ENCODE data around the gene OR6V1.
"Not testable (repeated sequence)": the region's sequence is repeated elsewhere in the genome, so short reads cannot be mapped to it uniquely, and the experiment has no call there.

OR6V1 gene

DNA sequence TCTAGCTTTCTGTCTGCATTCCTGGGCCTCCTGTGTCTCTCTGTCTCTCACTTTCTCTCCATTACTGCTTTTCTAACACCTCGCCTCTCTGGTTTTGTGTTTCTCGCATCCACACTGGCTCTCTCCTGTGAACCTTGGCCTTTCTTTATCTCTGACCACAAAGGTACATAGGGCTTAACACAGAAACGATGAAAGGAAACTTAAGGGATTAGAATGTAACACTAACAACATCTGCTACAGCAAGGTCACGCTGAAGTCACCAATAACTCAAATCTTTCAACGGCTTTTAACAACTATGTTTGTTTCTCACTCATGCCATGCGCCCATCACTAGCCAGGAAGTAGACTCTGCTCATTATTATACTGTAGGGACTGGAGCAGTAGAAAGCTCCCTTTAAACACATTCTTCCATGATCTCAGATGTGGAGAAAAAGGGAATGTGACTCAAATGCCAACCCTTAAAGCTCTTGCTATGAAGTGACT lies 9.3 kb upstream of the OR6V1 start:
- DNase-seq (ENCODE audit: low read depth): no peak

DNA sequence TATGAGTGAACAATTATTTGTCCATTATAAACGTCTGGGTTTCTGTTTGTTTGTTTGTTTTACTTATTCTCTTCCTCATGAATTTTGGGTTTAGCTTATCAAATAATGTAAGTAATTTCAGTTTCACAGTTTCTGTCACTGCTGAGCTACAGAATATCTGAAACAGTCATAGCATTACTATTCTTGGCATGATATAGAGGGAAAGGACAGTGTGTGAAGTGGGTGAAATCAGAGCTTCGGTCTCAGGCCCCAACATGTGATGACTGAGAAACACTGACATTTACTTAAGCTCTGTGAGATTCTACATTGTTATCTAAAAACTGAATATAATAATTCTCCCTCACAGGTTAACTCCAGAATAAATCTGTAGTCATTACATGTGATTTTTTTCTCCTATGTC lies 8.8 kb upstream of the OR6V1 start:
- no peak for DNase-seq (ENCODE audit: low read depth)

DNA sequence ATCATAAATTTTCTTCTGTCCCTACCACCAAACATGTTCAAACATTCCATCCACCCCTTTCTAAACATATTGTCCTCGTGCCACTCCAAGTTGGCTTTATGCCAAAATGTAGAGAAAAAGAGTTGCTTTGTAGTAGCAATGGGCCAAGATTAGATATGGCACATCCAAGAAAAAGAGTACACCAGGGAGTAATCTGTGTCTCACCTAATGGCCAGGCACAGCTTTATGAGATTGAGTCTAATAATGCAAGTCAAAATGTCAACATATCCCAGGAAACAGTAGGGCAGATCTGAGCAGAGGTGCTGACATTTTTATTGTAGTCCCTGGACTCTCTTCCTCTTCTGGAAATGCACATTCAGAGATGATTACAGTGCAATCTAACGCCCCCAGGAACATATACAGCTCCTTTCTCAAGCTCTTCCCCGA lies 5.7 kb upstream of the OR6V1 start:
- no peak for DNase-seq (ENCODE audit: low read depth)

DNA sequence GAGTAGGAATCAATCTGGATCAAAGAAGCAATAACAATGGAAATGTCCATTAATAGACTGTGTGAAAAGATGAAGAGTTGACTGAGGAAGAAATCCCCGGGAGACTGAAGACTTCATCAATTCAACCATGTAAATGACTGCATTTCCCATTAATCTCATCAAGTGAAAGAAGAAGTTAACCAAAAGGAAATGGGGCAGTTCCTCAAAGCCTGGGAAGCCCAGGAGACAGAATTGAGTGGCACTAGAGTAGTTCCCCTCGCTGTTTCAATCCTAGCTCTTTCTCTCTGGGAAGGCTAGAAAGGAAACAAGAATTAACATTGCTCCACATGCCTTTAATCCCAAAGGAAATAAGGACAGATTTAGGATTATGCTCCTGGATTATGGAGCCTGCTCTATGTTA lies 4.8 kb upstream of the OR6V1 start:
- DNase-seq (ENCODE audit: low read depth): no peak

DNA sequence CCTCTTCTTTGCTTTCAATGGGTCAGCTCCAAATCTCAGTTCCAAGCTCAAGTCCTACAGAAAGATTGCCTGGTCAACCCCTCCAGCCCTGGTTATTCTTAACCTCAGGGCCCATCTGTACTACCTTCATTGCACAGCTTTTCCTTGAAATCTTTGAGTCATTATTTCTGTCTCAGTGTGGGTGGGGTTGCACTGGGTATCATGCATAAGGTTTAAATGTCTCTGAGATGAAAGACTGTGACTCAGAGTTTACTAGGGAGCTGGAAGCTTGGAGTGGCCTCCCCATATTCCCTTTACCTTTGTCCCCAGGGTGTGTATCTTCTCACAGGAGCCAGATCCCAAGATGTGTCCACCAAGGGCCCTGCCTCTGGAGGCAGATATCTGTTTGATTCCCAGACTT lies 3.3 kb upstream of the OR6V1 start:
- no peak for DNase-seq (ENCODE audit: low read depth)

DNA sequence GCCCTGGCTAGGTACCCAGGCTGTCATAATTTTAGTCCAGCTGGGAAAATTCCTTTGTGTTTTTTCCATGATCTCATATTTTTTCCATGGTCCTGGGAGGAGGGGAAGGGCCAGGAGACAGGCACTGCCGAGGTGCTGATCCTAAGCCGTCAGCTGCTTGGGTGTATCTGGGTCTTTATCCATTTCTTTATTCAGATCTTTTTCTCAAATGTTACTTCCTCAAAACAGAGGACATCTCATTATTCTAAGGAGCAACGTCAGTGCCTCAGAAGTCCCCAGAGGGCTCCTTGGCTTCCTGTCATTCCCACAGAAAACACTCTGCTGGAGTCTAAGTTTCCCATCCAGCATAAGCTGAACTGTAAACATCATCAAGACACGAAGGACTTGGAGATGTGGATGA lies 2.8 kb upstream of the OR6V1 start:
- no peak for DNase-seq (ENCODE audit: low read depth)

DNA sequence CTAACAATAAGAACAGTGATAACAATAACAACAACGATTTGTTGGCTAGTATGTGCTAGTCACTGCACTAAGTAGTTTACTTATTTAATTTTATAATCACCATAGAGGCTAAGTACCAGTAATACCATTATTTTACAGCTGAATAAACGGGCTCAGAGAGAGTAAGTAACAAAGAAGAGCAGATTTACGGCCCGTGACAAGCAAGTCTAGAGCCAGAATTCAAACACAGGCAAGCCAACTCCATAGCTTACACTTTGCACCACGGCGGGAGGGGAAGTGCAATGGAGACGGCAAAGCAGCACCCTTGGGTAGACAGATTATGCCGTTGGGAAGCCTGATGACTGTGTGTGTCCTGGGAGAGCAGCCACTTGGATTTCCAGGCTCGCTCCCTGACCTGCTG lies 1.2 kb upstream of the OR6V1 start:
- no peak for DNase-seq (ENCODE audit: low read depth)

DNA sequence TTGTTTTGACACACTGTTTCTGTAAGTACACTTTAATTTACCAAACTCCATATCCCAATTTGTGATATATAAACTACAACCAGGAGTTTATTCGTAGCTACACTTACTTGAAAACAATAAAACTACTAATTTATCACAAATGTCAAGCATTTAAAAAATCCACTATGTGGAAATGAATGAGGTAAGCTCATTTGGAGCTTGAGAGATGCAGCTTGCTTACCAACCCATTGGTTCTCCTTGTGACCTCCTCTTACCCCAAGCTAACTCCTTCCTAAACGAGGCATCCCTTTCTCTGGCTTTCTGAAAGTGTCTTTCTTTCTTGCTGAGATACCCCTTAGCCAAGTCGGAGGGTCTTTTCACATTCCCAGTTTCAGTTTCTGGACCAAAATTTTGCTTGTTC lies 2.5 kb downstream of the OR6V1 start:
- no peak for DNase-seq (ENCODE audit: low read depth)

DNA sequence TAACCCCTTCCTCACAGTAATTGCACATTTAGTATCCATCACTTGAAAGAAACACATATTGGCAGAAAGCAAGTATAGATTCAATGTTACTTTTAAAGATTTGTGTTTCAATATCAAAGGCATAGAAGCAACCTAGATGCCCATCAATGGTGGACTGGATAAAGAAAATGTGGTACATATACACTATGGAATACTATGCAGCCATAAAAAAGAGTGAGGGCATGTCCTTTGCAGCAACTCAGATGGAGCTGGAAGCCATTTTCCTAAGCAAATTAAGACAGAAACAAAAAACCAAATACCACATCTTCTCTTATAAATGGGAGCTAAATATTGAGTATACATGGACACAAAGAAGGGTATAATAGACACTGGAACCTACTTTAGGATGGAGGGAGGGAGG lies 3.6 kb downstream of the OR6V1 start:
- no peak for DNase-seq (ENCODE audit: low read depth)

DNA sequence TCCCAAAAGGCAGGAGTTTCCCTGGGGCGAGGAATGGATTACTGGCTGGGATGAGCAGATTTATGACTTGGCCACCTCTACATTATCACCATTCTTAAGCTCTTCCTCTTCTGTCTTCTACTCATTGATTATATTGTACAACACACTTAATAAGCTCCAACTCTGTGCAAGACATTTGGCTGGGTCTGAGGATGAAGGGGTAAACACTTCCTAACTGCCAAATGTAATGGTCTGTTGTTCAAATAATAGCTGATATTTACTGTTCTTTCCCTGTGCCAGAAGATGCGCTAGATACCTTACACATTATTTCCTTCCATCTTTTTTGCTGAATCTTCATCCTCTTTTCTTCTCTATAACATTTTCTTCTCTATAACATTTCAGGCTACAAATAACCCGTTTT lies 11.6 kb downstream of the OR6V1 start:
- no peak for DNase-seq (ENCODE audit: low read depth)

DNA sequence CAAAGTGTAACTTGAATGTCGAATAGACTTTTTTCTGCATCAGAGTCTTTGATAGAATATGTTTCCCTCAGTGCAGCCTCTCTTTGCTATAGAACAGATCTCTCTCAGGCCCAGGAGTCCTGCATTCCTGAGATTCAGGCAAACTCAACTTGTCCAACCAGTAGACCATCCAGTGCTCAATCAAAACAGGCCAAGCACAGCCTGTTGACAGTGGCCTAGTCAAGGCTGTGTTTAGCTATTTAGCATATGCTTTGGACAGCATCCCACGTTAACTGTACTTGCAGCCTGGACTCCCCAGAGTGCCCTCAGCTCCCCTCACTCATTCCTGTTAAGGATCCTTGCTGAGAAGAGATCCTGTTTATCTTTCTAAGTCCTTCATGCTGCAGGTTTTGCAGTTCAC lies 16.3 kb downstream of the OR6V1 start:
- no peak for DNase-seq (ENCODE audit: low read depth)

DNA sequence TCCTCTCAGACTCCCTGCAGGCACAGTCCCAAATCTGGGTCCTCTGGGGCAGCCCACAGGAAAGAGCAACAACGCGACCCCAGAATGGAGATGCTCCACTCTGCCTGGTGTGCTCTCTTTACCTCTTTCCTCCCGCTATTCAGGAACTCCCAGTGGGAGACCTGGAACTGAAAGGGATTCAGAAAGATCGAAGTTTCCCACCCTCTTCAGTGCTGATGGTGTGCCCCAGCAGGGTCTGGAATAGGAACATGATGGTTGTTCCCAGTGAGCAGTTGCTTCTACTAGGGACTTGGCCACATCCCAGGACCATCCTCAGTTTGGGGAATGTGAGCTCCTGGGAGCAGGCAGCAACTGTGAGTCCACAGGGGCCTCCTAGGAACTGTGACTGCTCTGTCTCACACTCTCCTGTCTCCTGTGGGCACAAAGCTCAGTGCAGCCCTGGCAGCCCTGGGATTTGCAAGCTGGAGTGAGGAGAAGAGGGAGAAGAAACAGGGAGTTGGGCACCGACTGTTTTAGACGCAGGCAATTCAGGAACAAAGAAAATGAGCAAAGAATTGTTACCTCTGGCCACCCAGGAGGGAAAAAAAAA lies 17.9 kb downstream of the OR6V1 start:
- no peak for DNase-seq (ENCODE audit: low read depth)

DNA sequence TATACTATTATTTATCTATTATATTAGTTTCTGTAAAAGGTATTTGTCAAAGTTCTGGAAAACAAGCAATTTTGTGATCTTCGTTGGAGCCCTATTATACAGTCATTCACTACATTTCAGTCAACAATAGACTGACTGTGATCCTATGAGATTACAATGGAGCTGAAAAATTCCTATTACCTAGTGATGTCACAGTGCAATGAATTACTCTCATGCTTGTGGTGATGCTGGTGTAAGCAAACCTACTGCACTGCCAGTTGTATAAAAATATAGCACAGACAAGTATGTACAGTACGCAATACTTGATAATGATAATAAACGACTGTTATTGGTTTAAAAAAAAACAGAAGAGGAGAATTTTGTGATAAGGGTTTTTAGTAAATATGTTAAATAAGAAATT lies 21.4 kb downstream of the OR6V1 start:
- DNase-seq (ENCODE audit: low read depth): no peak

DNA sequence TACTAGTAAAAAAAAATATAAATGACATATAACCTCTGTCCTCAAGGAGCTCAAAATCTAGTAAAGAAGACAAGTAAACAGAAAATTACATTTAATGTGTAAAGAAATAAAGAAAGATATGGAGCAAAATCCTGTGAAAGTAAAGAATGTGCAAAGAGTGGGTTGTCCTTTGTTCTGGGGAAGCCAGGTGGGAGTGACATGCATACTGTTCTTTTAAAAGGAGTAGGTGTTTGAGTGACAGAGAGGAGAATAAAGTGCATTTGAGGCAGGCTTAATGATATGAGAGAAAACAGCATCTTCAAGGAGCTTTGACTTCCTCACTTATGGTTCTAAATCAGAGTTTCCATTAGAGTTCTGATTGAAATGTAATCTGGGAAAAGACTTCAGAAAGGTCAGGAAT lies 22.0 kb downstream of the OR6V1 start:
- DNase-seq (ENCODE audit: low read depth): no peak

DNA sequence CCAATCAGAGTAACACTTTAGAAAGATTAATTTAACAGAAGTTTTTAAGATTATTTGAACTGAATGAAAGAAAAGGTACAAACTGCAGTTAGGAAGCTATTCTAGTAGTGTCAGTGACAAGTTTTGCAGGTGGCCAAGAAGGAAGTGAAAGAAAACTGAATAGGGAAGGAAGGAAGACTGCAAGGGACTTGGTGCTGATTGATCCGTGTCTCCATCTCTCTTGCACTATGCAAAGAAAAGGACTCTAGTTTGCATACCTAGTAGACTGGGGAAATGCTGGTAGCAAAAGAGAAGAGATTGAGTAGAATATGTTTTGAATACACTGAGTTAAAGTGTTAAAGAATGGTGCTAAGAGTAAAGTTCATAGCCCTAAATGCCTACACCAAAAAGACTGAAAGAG lies 33.0 kb downstream of the OR6V1 start:
- no peak for DNase-seq (ENCODE audit: low read depth)

DNA sequence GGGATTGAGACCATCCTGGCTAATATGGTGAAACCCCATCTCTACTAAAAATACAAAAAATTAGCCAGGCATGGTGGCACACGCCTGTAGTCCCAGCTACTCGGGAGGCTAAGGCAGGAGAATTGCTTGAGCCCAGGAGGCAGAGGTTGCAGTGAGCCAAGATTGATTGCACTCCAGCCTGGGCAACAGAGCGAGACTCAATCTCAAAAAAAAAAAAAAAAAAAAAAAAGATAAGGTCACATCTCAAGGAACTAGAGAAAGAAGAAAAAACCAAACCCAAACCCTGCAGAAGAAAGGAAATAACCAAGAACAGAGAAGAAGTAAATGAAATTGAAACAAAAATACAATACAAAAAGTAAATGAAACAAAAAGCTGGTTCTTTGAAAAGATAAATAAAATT lies 33.5 kb downstream of the OR6V1 start:
- DNase-seq (ENCODE audit: low read depth): not testable (repeated sequence)

DNA sequence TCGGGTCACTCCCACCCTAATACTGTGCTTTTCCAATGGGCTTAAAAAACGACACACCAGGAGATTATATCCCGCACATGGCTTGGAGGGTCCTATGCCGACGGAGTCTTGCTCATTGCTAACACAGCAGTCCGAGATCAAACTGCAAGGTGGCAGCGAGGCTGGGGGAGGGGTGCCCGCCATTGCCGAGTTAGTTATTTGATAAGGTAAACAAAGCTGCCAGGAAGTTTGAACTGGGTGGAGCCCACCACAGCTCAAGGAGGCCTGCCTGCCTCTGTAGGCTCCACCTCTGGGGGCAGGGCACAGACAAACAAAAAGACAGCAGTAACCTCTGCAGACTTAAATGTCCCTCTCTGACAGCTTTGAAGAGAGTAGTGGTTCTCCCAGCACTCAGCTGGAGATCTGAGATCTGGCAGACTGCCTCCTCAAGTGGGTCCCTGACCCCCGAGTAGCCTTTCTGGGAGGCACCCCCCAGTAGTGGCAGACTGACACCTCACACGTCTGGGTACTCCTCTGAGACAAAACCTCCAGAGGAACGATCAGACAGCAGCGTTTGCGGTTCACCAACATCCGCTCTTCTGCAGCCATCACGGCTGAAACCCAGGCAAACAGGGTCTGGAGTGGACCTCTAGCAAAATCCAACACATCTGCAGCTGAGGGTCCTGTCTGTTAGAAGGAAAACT lies 36.5 kb downstream of the OR6V1 start:
- not testable (repeated sequence) for DNase-seq (ENCODE audit: low read depth)

DNA sequence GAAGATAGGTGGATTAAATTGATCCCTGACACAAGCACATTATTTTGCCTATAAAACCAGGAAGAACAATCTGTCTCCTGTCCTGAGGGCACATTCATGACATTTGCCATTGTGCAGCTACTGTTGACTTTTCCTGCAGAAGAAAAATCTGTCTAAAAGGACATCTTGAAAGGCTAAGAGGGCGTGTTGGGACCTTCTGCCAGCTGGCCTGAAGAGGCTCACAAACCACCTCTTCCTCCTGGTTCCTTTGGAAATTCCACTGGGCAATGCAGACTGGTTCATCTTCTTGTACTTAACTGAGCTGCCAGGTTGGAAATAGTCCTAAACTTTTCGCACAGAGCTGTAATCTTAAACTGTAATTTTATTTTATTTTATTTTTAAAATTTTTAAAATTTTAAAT lies 44.0 kb downstream of the OR6V1 start:
- no peak for DNase-seq (ENCODE audit: low read depth)

DNA sequence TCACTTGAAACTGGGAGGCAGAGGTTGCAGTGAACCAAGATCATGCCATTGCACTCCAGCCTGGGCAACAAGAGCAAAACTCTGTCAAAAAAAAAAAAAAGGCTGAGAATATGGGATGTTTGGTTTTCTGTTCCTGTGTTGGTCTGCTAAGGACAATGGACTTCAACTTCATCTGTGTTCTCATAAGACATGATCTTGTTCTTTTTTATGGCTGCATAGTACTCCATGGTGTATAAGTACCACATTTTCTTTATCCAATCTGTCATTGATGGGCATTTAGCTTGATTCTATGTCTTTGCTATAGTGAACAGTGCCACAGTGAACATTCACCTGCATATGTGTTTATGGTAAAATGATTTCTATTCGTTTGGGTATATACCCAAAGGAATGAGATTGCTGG lies 47.4 kb downstream of the OR6V1 start:
- not testable (repeated sequence) for DNase-seq (ENCODE audit: low read depth)

Measured in activated T-cell treated with anti-CD3 and anti-CD28 coated beads for 1 hour (primary cell).